ENCODE results near the gene NEK4. TPM values are rescaled to one million over a fixed set of nuclear protein-coding genes. Genes with fewer than 3 reads are reported as not detected.

The NEK4 gene
- total RNA-seq, 5 donors from 2014 or later (not counting 1 experiment from before 2014, with no cell fraction given), result 14.1 to 23.9 (median 22.2) TPM

GRCh38 chr3:52775877-52776276 is 5.1 kb upstream of the NEK4 start:
- no peak overlapping the region for H3K4me3 Mint-ChIP-seq
- 79% methylated on average over 4 of the region's 8 CpGs for WGBS (ENCODE audit: insufficient coverage)
- ATAC-seq (replicated peaks in 1 of 4) (no peak), DNase-seq (no peak)
- no peaks in the 10 kb centered on the region for H3K36me3 Mint-ChIP-seq
- ChIA-PET POLR2A (no interaction called here), CTCF (interaction anchor here in 1 of 2 donors (0.6 kb wide), 1 partner anchor 209 kb away, joined by 6 read pairs; no protein-coding TSS in a partner anchor)
- H3K4me1 ChIP-seq (ENCODE audit: control insufficient read depth in 1 of 2, extremely low read depth in 1 of 2, insufficient read depth in 2 of 2, low read length in 2 of 2), result peaks cover 0 to 7% of the 10 kb centered on the region in 2 experiments
- H3K9me3 Mint-ChIP-seq, result no peaks in the 10 kb centered on the region
- no peak overlapping the region for H3K27ac Mint-ChIP-seq
- peaks cover 8 to 12% (median 10%) of the 10 kb centered on the region in 3 donors for H3K4me1 Mint-ChIP-seq
- H3K36me3 ChIP-seq (ENCODE audit: control insufficient read depth in 2 of 2, extremely low read depth in 1 of 2, insufficient read depth in 1 of 2, low read length in 1 of 2), result no peaks in the 10 kb centered on the region
- no peak overlapping the region for H3K4me3 ChIP-seq (ENCODE audit: control insufficient read depth in 1 of 2, extremely low read depth in 1 of 2, low read length in 1 of 2)
- H3K9me3 ChIP-seq, result no peaks in the 10 kb centered on the region
- no peak overlapping the region for H3K27ac ChIP-seq (ENCODE audit: low read length)
- peaks cover 0 to 25% of the 10 kb centered on the region in 2 experiments for H3K27me3 ChIP-seq (replicated peaks in 1 of 2; ENCODE audit: control insufficient read depth in 2 of 2, extremely low read depth in 1 of 2, insufficient read depth in 2 of 2, low read length in 1 of 2)
- H3K27me3 Mint-ChIP-seq, result peaks cover 2 to 3% of the 10 kb centered on the region in 2 donors

GRCh38 chr3:52774901-52775864 is 4.4 kb upstream of the NEK4 start:
- Mint-ChIP-seq H3K4me1 (peaks cover 8 to 13% (median 12%) of the 10 kb centered on the region in 3 donors), H3K4me3 (no peak overlapping the region), H3K27ac (no peak overlapping the region), H3K27me3 (peaks cover 2 to 3% of the 10 kb centered on the region in 2 donors), H3K36me3 (no peaks in the 10 kb centered on the region), H3K9me3 (no peaks in the 10 kb centered on the region)
- Histone ChIP-seq H3K27me3 (replicated peaks in 1 of 2; ENCODE audit: control insufficient read depth in 2 of 2, extremely low read depth in 1 of 2, insufficient read depth in 2 of 2, low read length in 1 of 2) (peaks cover 0 to 21% of the 10 kb centered on the region in 2 experiments), H3K9me3 (no peaks in the 10 kb centered on the region), H3K36me3 (ENCODE audit: control insufficient read depth in 2 of 2, extremely low read depth in 1 of 2, insufficient read depth in 1 of 2, low read length in 1 of 2) (no peaks in the 10 kb centered on the region), H3K4me3 (ENCODE audit: control insufficient read depth in 1 of 2, extremely low read depth in 1 of 2, low read length in 1 of 2) (no peak overlapping the region), H3K27ac (ENCODE audit: low read length) (no peak overlapping the region), H3K4me1 (ENCODE audit: control insufficient read depth in 1 of 2, extremely low read depth in 1 of 2, insufficient read depth in 2 of 2, low read length in 2 of 2) (peaks cover 0 to 9% of the 10 kb centered on the region in 2 experiments)
- ChIA-PET POLR2A (no interaction called here), CTCF (interaction anchor here in 1 of 2 donors (0.6 kb wide), 1 partner anchor 209 kb away, joined by 6 read pairs; no protein-coding TSS in a partner anchor)
- DNase-seq, result no peak
- 59% methylated on average over 4 of the region's 6 CpGs for WGBS (ENCODE audit: insufficient coverage)
- ATAC-seq (replicated peaks in 1 of 4), result no peak

- 86% methylated on average over 6 of the region's 8 CpGs for WGBS (ENCODE audit: insufficient coverage)
- Mint-ChIP-seq H3K4me3 (no peak overlapping the region), H3K9me3 (no peaks in the 10 kb centered on the region), H3K4me1 (peaks cover 18 to 23% (median 22%) of the 10 kb centered on the region in 3 donors), H3K27ac (no peak overlapping the region), H3K36me3 (no peaks in the 10 kb centered on the region), H3K27me3 (peaks cover 2 to 3% of the 10 kb centered on the region in 2 donors)
- ChIA-PET POLR2A (interaction anchor here in 1 of 2 donors (0.7 kb wide), 1 partner anchor 116 kb away, joined by 13 read pairs; no protein-coding TSS in a partner anchor), CTCF (interaction anchor here in 1 of 2 donors (0.5 kb wide), 1 partner anchor 119 kb away, joined by 3 read pairs; no protein-coding TSS in a partner anchor)
- H3K4me3 ChIP-seq (ENCODE audit: control insufficient read depth in 1 of 2, extremely low read depth in 1 of 2, low read length in 1 of 2), result no peak overlapping the region
- ATAC-seq (replicated peaks in 1 of 4) (no peak), DNase-seq (no peak)
- no peaks in the 10 kb centered on the region for H3K9me3 ChIP-seq
- no peaks in the 10 kb centered on the region for H3K36me3 ChIP-seq (ENCODE audit: control insufficient read depth in 2 of 2, extremely low read depth in 1 of 2, insufficient read depth in 1 of 2, low read length in 1 of 2)
- peaks cover 3 to 17% of the 10 kb centered on the region in 2 experiments for H3K4me1 ChIP-seq (ENCODE audit: control insufficient read depth in 1 of 2, extremely low read depth in 1 of 2, insufficient read depth in 2 of 2, low read length in 2 of 2)
- H3K27me3 ChIP-seq (replicated peaks in 1 of 2; ENCODE audit: control insufficient read depth in 2 of 2, extremely low read depth in 1 of 2, insufficient read depth in 2 of 2, low read length in 1 of 2), result peaks cover 0 to 11% of the 10 kb centered on the region in 2 experiments
- no peak overlapping the region for H3K27ac ChIP-seq (ENCODE audit: low read length)
Measured at GRCh38 chr3:52774066-52774713, 3.5 kb upstream of the NEK4 start.

- Histone ChIP-seq H3K9me3 (no peaks in the 10 kb centered on the region), H3K27ac (ENCODE audit: low read length) (no peak overlapping the region), H3K4me1 (ENCODE audit: control insufficient read depth in 1 of 2, extremely low read depth in 1 of 2, insufficient read depth in 2 of 2, low read length in 2 of 2) (peaks cover 3 to 17% of the 10 kb centered on the region in 2 experiments), H3K27me3 (replicated peaks in 1 of 2; ENCODE audit: control insufficient read depth in 2 of 2, extremely low read depth in 1 of 2, insufficient read depth in 2 of 2, low read length in 1 of 2) (peaks cover 0 to 6% of the 10 kb centered on the region in 2 experiments), H3K4me3 (ENCODE audit: control insufficient read depth in 1 of 2, extremely low read depth in 1 of 2, low read length in 1 of 2) (no peak overlapping the region), H3K36me3 (ENCODE audit: control insufficient read depth in 2 of 2, extremely low read depth in 1 of 2, insufficient read depth in 1 of 2, low read length in 1 of 2) (no peaks in the 10 kb centered on the region)
- H3K4me3 Mint-ChIP-seq, result no peak overlapping the region
- H3K9me3 Mint-ChIP-seq, result no peaks in the 10 kb centered on the region
- ATAC-seq (replicated peaks in 1 of 4) (no peak), DNase-seq (no peak)
- ChIA-PET CTCF (interaction anchor here in 1 of 2 donors (0.5 kb wide), 1 partner anchor 119 kb away, joined by 3 read pairs; no protein-coding TSS in a partner anchor), POLR2A (interaction anchor here in 1 of 2 donors (0.7 kb wide), 1 partner anchor 116 kb away, joined by 13 read pairs; no protein-coding TSS in a partner anchor)
- WGBS (ENCODE audit: insufficient coverage), result 90% methylated on average over 7 of the region's 13 CpGs
- H3K4me1 Mint-ChIP-seq, result peaks cover 20 to 26% (median 23%) of the 10 kb centered on the region in 3 donors
- H3K27ac Mint-ChIP-seq, result no peak overlapping the region
- no peaks in the 10 kb centered on the region for H3K36me3 Mint-ChIP-seq
- H3K27me3 Mint-ChIP-seq, result peaks cover 0 to 2% of the 10 kb centered on the region in 2 donors
Measured at GRCh38 chr3:52773361-52774065, 2.8 kb upstream of the NEK4 start.

- ChIA-PET POLR2A (no interaction called here), CTCF (interaction anchor here in 1 of 2 donors (1.4 kb wide), 1 partner anchor 121 kb away, joined by 3 read pairs; no protein-coding TSS in a partner anchor)
- H3K4me1 ChIP-seq (ENCODE audit: control insufficient read depth in 1 of 2, extremely low read depth in 1 of 2, insufficient read depth in 2 of 2, low read length in 2 of 2), result peaks cover 3 to 17% of the 10 kb centered on the region in 2 experiments
- no peaks in the 10 kb centered on the region for H3K27me3 ChIP-seq (replicated peaks in 1 of 2; ENCODE audit: control insufficient read depth in 2 of 2, extremely low read depth in 1 of 2, insufficient read depth in 2 of 2, low read length in 1 of 2)
- no peak for ATAC-seq (replicated peaks in 1 of 4)
- no peak for DNase-seq
- 84% methylated on average over 5 of the region's 10 CpGs for WGBS (ENCODE audit: insufficient coverage)
- Mint-ChIP-seq H3K4me3 (peak overlapping the region; percentile 84 to 95 (median 91)), H3K9me3 (no peaks in the 10 kb centered on the region), H3K27ac (peak overlapping the region; percentile 85 to 96), H3K27me3 (no peaks in the 10 kb centered on the region), H3K36me3 (peaks cover 6% of the 10 kb centered on the region), H3K4me1 (peaks cover 22 to 26% (median 23%) of the 10 kb centered on the region in 3 donors)
- no peaks in the 10 kb centered on the region for H3K9me3 ChIP-seq
- H3K4me3 ChIP-seq (ENCODE audit: control insufficient read depth in 1 of 2, extremely low read depth in 1 of 2, low read length in 1 of 2), result no peak overlapping the region
- no peaks in the 10 kb centered on the region for H3K36me3 ChIP-seq (ENCODE audit: control insufficient read depth in 2 of 2, extremely low read depth in 1 of 2, insufficient read depth in 1 of 2, low read length in 1 of 2)
- no peak overlapping the region for H3K27ac ChIP-seq (ENCODE audit: low read length)
Measured at GRCh38 chr3:52771702-52772101, 962 bp upstream of the NEK4 start.

Measured in T-cell (primary cell).